Mesenchymal stem cell (in vitro differentiated cells and primary cell): ENCODE data around the gene SMOC2.

Source experiments
- DNase-seq: peaks from one replicate; pipeline ENCODE4 v3.0.0-alpha.2; 2013
- H2AFZ ChIP-seq: one replicate; pipeline ENCODE4 v1.6.1; 2013; ENCODE audit warnings: low read depth, mild to moderate bottlenecking, control low read depth, inconsistent platforms, low read length, moderate library complexity
- H2AK5ac ChIP-seq: 2 replicates; pipeline ENCODE4 v1.6.1; 2013; ENCODE audit warnings: low read length, moderate library complexity, mild to moderate bottlenecking, inconsistent platforms; ENCODE audit not compliant: severe bottlenecking
- H2BK120ac ChIP-seq: one replicate; pipeline ENCODE4 v1.6.1; 2013; ENCODE audit warnings: low read depth, mild to moderate bottlenecking, inconsistent platforms, low read length, moderate library complexity
- H2BK12ac ChIP-seq, 2 experiments: one replicate each; pipeline ENCODE4 v1.6.1; 2013; ENCODE audit warnings: inconsistent platforms in 2 of 2, low read length in 2 of 2, mild to moderate bottlenecking in 2 of 2, moderate library complexity in 2 of 2, control low read depth in 1 of 2
- H2BK15ac ChIP-seq: one replicate; pipeline ENCODE4 v1.6.1; 2013; ENCODE audit warnings: mild to moderate bottlenecking, low read depth, inconsistent platforms; ENCODE audit not compliant: poor library complexity, severe bottlenecking
- H2BK5ac ChIP-seq: 2 replicates; pipeline ENCODE4 v1.6.1; 2013; ENCODE audit warnings: low read depth, mild to moderate bottlenecking, low read length, control low read depth, inconsistent platforms; ENCODE audit not compliant: poor library complexity, severe bottlenecking
- H3K14ac ChIP-seq, 2 experiments: one replicate each; pipeline ENCODE4 v1.6.1; 2013; ENCODE audit warnings: inconsistent platforms in 2 of 2, low read length in 2 of 2, control low read depth in 1 of 2, mild to moderate bottlenecking in 1 of 2, moderate library complexity in 1 of 2
- H3K18ac ChIP-seq, 2 experiments: one replicate each; pipeline ENCODE4 v1.6.1; 2013; ENCODE audit warnings: inconsistent platforms in 2 of 2, low read length in 2 of 2, control low read depth in 1 of 2, low read depth in 1 of 2, mild to moderate bottlenecking in 1 of 2
- H3K23ac ChIP-seq, 2 experiments: one replicate each; pipeline ENCODE4 v1.6.1; 2013; ENCODE audit warnings: inconsistent platforms in 2 of 2, low read length in 2 of 2, mild to moderate bottlenecking in 2 of 2, moderate library complexity in 2 of 2, control low read depth in 1 of 2
- H3K27ac ChIP-seq: 2 replicates; pipeline ENCODE4 v1.5.1; 2013; ENCODE audit warnings: mild to moderate bottlenecking, moderate library complexity, low read length, control low read depth, inconsistent platforms; ENCODE audit not compliant: poor library complexity, severe bottlenecking
- H3K27me3 ChIP-seq, 2 experiments: 2 replicates each; pipeline versions ENCODE4 v1.6.1 to v1.7.0; 2013; ENCODE audit warnings: low read length in 2 of 2, mild to moderate bottlenecking in 2 of 2, moderate library complexity in 2 of 2, control low read depth in 1 of 2, inconsistent platforms in 1 of 2; ENCODE audit not compliant: control insufficient read depth in 1 of 2, insufficient read depth in 1 of 2
- H3K36me3 ChIP-seq, 2 experiments: 2 replicates each; pipeline versions ENCODE4 v1.6.1 to v1.7.0; 2013; ENCODE audit warnings: low read length in 2 of 2, control low read depth in 1 of 2, inconsistent platforms in 1 of 2, low read depth in 1 of 2, mild to moderate bottlenecking in 1 of 2; ENCODE audit not compliant: insufficient read depth in 2 of 2, control insufficient read depth in 1 of 2
- H3K4ac ChIP-seq, 2 experiments: one replicate each; pipeline ENCODE4 v1.6.1; 2013; ENCODE audit warnings: inconsistent platforms in 2 of 2, low read length in 2 of 2, mild to moderate bottlenecking in 2 of 2, moderate library complexity in 2 of 2, control low read depth in 1 of 2, low read depth in 1 of 2
- H3K4me1 ChIP-seq: 2 replicates; pipeline ENCODE4 v1.6.1; 2013; ENCODE audit warnings: low read depth, low read length, control low read depth; ENCODE audit not compliant: control insufficient read depth, insufficient read depth
- H3K4me2 ChIP-seq: 2 replicates; pipeline ENCODE4 v1.6.1; 2013; ENCODE audit warnings: low read length, mild to moderate bottlenecking, inconsistent platforms; ENCODE audit not compliant: poor library complexity, severe bottlenecking
- H3K4me3 ChIP-seq, 2 experiments: 2 replicates each; pipeline versions ENCODE4 v1.5.1 to v1.7.0; 2013; ENCODE audit warnings: low read length in 2 of 2, mild to moderate bottlenecking in 2 of 2, control low read depth in 1 of 2, low read depth in 1 of 2; ENCODE audit not compliant: insufficient read depth in 1 of 2
- H3K79me1 ChIP-seq: replicated peaks from 2 replicates; pipeline ENCODE4 v1.6.1; 2013; ENCODE audit warnings: mild to moderate bottlenecking, control low read depth, low read length, inconsistent platforms; ENCODE audit not compliant: poor library complexity, severe bottlenecking
- H3K9ac ChIP-seq: 2 replicates; pipeline ENCODE4 v1.7.0; 2013; ENCODE audit warnings: mild to moderate bottlenecking, low read length, moderate library complexity
- H3K9me3 ChIP-seq: 2 replicates; pipeline ENCODE4 v1.7.0; 2013; ENCODE audit warnings: mild to moderate bottlenecking, low read length; ENCODE audit not compliant: control insufficient read depth
- H4K8ac ChIP-seq: one replicate; pipeline ENCODE4 v1.6.1; 2013; ENCODE audit warnings: inconsistent platforms, mild to moderate bottlenecking, low read length, moderate library complexity
- H4K91ac ChIP-seq: one replicate; pipeline ENCODE4 v1.6.1; 2013; ENCODE audit warnings: mild to moderate bottlenecking, low read length, inconsistent platforms
- WGBS: methylation state at CpG from one replicate; pipeline ENCODE4 v1.1.7; 2013; ENCODE audit warnings: mixed read lengths; 5-methylcytosine and 5-hydroxymethylcytosine counted together

The SMOC2 gene

GRCh38 chr6:168606722-168607121, 165.7 kb downstream of the SMOC2 start:
- Histone ChIP-seq H4K8ac (no peak overlapping the region), H4K91ac (no peak overlapping the region), H3K79me1 (no peaks in the 10 kb centered on the region), H3K4me1 (no peaks in the 10 kb centered on the region), H3K4ac (no peak overlapping the region), H3K36me3 (no peaks in the 10 kb centered on the region), H2BK5ac (no peak overlapping the region), H2BK120ac (no peak overlapping the region), H2BK12ac (no peak overlapping the region), H3K9ac (no peak overlapping the region), H2BK15ac (no peak overlapping the region), H3K4me2 (no peak overlapping the region), H3K18ac (no peak overlapping the region), H2AFZ (no peak overlapping the region), H3K4me3 (no peak overlapping the region), H3K23ac (no peak overlapping the region), H3K27me3 (peaks cover 7 to 10% of the 10 kb centered on the region in 2 experiments), H3K27ac (no peak overlapping the region), H3K9me3 (no peaks in the 10 kb centered on the region), H3K14ac (no peak overlapping the region), H2AK5ac (no peak overlapping the region)
- WGBS = 88% methylated on average over 16 of the region's 16 CpGs
- no peak for DNase-seq

GRCh38 chr6:168607272-168608112, 166.5 kb downstream of the SMOC2 start:
- no peak overlapping the region for H2BK5ac ChIP-seq
- no peaks in the 10 kb centered on the region for H3K36me3 ChIP-seq
- no peak overlapping the region for H3K18ac ChIP-seq
- H3K4me1 ChIP-seq = no peaks in the 10 kb centered on the region
- H3K79me1 ChIP-seq = no peaks in the 10 kb centered on the region
- no peak overlapping the region for H3K4me3 ChIP-seq
- H3K4ac ChIP-seq = no peak overlapping the region
- no peak overlapping the region for H3K23ac ChIP-seq
- no peak overlapping the region for H2AFZ ChIP-seq
- H3K9ac ChIP-seq = no peak overlapping the region
- WGBS = 66% methylated on average over 9 of the region's 15 CpGs
- no peak overlapping the region for H4K91ac ChIP-seq
- H2BK120ac ChIP-seq = no peak overlapping the region
- H3K9me3 ChIP-seq = no peaks in the 10 kb centered on the region
- no peak overlapping the region for H3K14ac ChIP-seq
- DNase-seq = no peak
- H3K27ac ChIP-seq = no peak overlapping the region
- no peak overlapping the region for H4K8ac ChIP-seq
- H2BK12ac ChIP-seq = no peak overlapping the region
- H2AK5ac ChIP-seq = no peak overlapping the region
- no peak overlapping the region for H2BK15ac ChIP-seq
- no peak overlapping the region for H3K4me2 ChIP-seq
- peaks cover 6 to 7% of the 10 kb centered on the region in 2 experiments for H3K27me3 ChIP-seq

GRCh38 chr6:168608113-168608400, 167.1 kb downstream of the SMOC2 start:
- Histone ChIP-seq H2AFZ (no peak overlapping the region), H3K27me3 (peaks cover 6 to 7% of the 10 kb centered on the region in 2 experiments), H3K9me3 (no peaks in the 10 kb centered on the region), H3K18ac (no peak overlapping the region), H4K8ac (no peak overlapping the region), H3K4me1 (no peaks in the 10 kb centered on the region), H3K79me1 (no peaks in the 10 kb centered on the region), H3K9ac (no peak overlapping the region), H3K4ac (no peak overlapping the region), H3K23ac (no peak overlapping the region), H2BK12ac (no peak overlapping the region), H2BK5ac (no peak overlapping the region), H4K91ac (no peak overlapping the region), H3K27ac (no peak overlapping the region), H2BK15ac (no peak overlapping the region), H2AK5ac (no peak overlapping the region), H3K36me3 (no peaks in the 10 kb centered on the region), H3K4me2 (no peak overlapping the region), H3K14ac (no peak overlapping the region), H3K4me3 (no peak overlapping the region), H2BK120ac (no peak overlapping the region)
- no peak for DNase-seq
- WGBS = 78% methylated on average over 11 of the region's 11 CpGs

- no peak overlapping the region for H3K14ac ChIP-seq
- no peak overlapping the region for H2BK5ac ChIP-seq
- no peak overlapping the region for H3K23ac ChIP-seq
- no peaks in the 10 kb centered on the region for H3K79me1 ChIP-seq
- H2AK5ac ChIP-seq = no peak overlapping the region
- WGBS = 81% methylated on average over 13 of the region's 13 CpGs
- H3K27me3 ChIP-seq = peaks cover 4 to 6% of the 10 kb centered on the region in 2 experiments
- H2BK120ac ChIP-seq = no peak overlapping the region
- H3K4me1 ChIP-seq = no peaks in the 10 kb centered on the region
- no peak overlapping the region for H2AFZ ChIP-seq
- no peak overlapping the region for H3K4me2 ChIP-seq
- no peak for DNase-seq
- H3K4ac ChIP-seq = no peak overlapping the region
- H3K9ac ChIP-seq = no peak overlapping the region
- H2BK12ac ChIP-seq = no peak overlapping the region
- no peaks in the 10 kb centered on the region for H3K36me3 ChIP-seq
- H4K8ac ChIP-seq = no peak overlapping the region
- no peaks in the 10 kb centered on the region for H3K9me3 ChIP-seq
- no peak overlapping the region for H2BK15ac ChIP-seq
- H4K91ac ChIP-seq = no peak overlapping the region
- no peak overlapping the region for H3K27ac ChIP-seq
- no peak overlapping the region for H3K18ac ChIP-seq
- H3K4me3 ChIP-seq = no peak overlapping the region
Measured at GRCh38 chr6:168609026-168609685, 168.2 kb downstream of the SMOC2 start.
